GM23338 (cell line): ENCODE data around the gene RPTOR. TPM values are rescaled to one million over a fixed set of nuclear protein-coding genes. Genes with fewer than 3 reads are reported as not detected.

Experiments used
- ATAC-seq: fragments of 200-7000 bp; cut with Tn5 transposase; 3 replicates; pipeline ENCODE4 v1.9.1; 2020
- DNase-seq: peaks from one replicate; pipeline ENCODE4 v3.0.0-alpha.2; 2015; ENCODE audit warnings: low spot score
- H2AFZ ChIP-seq: fragments of 200-600 bp; sonication (generic); 2 replicates; pipeline ENCODE4 v1.8.0; 2016; ENCODE audit warnings: antibody characterized with exemption, mild to moderate bottlenecking, moderate library complexity
- H3F3A ChIP-seq: fragments of 200-600 bp; sonication (generic); replicated peaks from 2 replicates; pipeline ENCODE4 v1.8.0; 2017; ENCODE audit warnings: antibody characterized with exemption, mixed run types, low read depth
- H3K27ac ChIP-seq: fragments of 200-600 bp; sonication (generic); 2 replicates; pipeline ENCODE4 v1.6.1; 2016; ENCODE audit warnings: low read depth
- H3K27me3 ChIP-seq: fragments of 200-600 bp; sonication (generic); 2 replicates; pipeline ENCODE4 v1.8.0; 2016; ENCODE audit warnings: mild to moderate bottlenecking, mixed run types, moderate library complexity; ENCODE audit not compliant: insufficient read depth
- H3K36me3 ChIP-seq: fragments of 200-600 bp; sonication (generic); 2 replicates; pipeline ENCODE4 v1.8.0; 2016; ENCODE audit warnings: mild to moderate bottlenecking; ENCODE audit not compliant: insufficient read depth
- H3K4me1 ChIP-seq: fragments of 200-600 bp; sonication (generic); 2 replicates; pipeline ENCODE4 v1.8.0; 2016; ENCODE audit warnings: mild to moderate bottlenecking, moderate library complexity; ENCODE audit not compliant: insufficient read depth
- H3K4me2 ChIP-seq: fragments of 200-600 bp; sonication (generic); 2 replicates; pipeline ENCODE4 v1.7.1; 2017; ENCODE audit warnings: mixed run types
- H3K4me3 ChIP-seq: fragments of 200-600 bp; sonication (generic); 2 replicates; pipeline ENCODE4 v1.6.1; 2016; ENCODE audit warnings: mixed run types
- H3K79me2 ChIP-seq: fragments of 200-600 bp; sonication (generic); replicated peaks from 2 replicates; pipeline ENCODE4 v1.8.0; 2017; ENCODE audit warnings: mild to moderate bottlenecking; ENCODE audit not compliant: insufficient read depth
- H3K9me2 ChIP-seq: fragments of 200-600 bp; sonication (generic); 2 replicates; pipeline ENCODE4 v1.8.0; 2017; ENCODE audit not compliant: insufficient read depth
- H4K20me1 ChIP-seq: fragments of 200-600 bp; sonication (generic); replicated peaks from 2 replicates; pipeline ENCODE4 v1.8.0; 2017; ENCODE audit warnings: mild to moderate bottlenecking; ENCODE audit not compliant: insufficient read depth
- H3K27ac Mint-ChIP-seq: 2 replicates; pipeline ENCODE4 v1.8.0; 2020; ENCODE audit warnings: inconsistent platforms, mild to moderate bottlenecking, moderate library complexity, mixed read lengths
- H3K27me3 Mint-ChIP-seq: 3 replicates; pipeline ENCODE4 v1.8.0; 2022; ENCODE audit warnings: low read depth, mild to moderate bottlenecking, moderate library complexity, mixed read lengths, inconsistent platforms; ENCODE audit not compliant: insufficient read depth, poor library complexity
- H3K36me3 Mint-ChIP-seq: 3 replicates; pipeline ENCODE4 v1.8.0; 2021; ENCODE audit warnings: low read depth, mild to moderate bottlenecking, inconsistent platforms, moderate library complexity, mixed read lengths
- H3K4me1 Mint-ChIP-seq: 3 replicates; pipeline ENCODE4 v1.8.0; 2020; ENCODE audit warnings: mild to moderate bottlenecking, inconsistent platforms, mixed read lengths
- H3K4me3 Mint-ChIP-seq: 3 replicates; pipeline ENCODE4 v1.8.0; 2021; ENCODE audit warnings: moderate library complexity, mild to moderate bottlenecking, inconsistent platforms, mixed read lengths
- H3K9me3 Mint-ChIP-seq: 3 replicates; pipeline ENCODE4 v1.8.0; 2020; ENCODE audit warnings: moderate library complexity, mild to moderate bottlenecking, inconsistent platforms, mixed read lengths
- CREB1 ChIP-seq: fragments of 250-450 bp; sonication (Bioruptor Pico); IDR thresholded peaks from 2 replicates; pipeline ENCODE4 v1.5.0; 2020; ENCODE audit warnings: low read depth, mild to moderate bottlenecking, moderate library complexity
- CTCF ChIP-seq, 2 experiments: fragments of 200-600 bp in 1 of 2; sonication (generic) in 1 of 2; conservative IDR thresholded peaks; 2 replicates each; pipeline versions ENCODE4 v1.5.1 to v1.6.1; 2016 to 2017; ENCODE audit warnings: antibody characterized with exemption in 2 of 2, low read depth in 2 of 2, mild to moderate bottlenecking in 2 of 2, moderate library complexity in 1 of 2
- ETS1 ChIP-seq: IDR thresholded peaks from 2 replicates; pipeline ENCODE4 v1.6.1; 2016; ENCODE audit warnings: antibody characterized with exemption
- EZH2 ChIP-seq: fragments of 200-600 bp; sonication (generic); IDR thresholded peaks from one replicate; pipeline ENCODE4 v1.8.0; 2017; ENCODE audit warnings: antibody characterized with exemption, mild to moderate bottlenecking, low read depth; ENCODE audit not compliant: unreplicated experiment
- EZH2phosphoT487 ChIP-seq: fragments of 200-600 bp; sonication (generic); IDR thresholded peaks from one replicate; pipeline ENCODE4 v1.8.1; 2018; ENCODE audit warnings: antibody characterized with exemption; ENCODE audit not compliant: unreplicated experiment
- JUNB ChIP-seq: IDR thresholded peaks from one replicate; pipeline ENCODE4 v1.6.1; 2016; ENCODE audit warnings: antibody characterized with exemption; ENCODE audit not compliant: unreplicated experiment
- NANOG ChIP-seq: IDR thresholded peaks from 2 replicates; pipeline ENCODE4 v1.6.1; 2016; ENCODE audit warnings: antibody characterized with exemption, borderline replicate concordance
- POLR2AphosphoS5 ChIP-seq: IDR thresholded peaks from 2 replicates; pipeline ENCODE4 v1.6.1; 2016; ENCODE audit warnings: antibody characterized with exemption, low read depth
- REST ChIP-seq: IDR thresholded peaks from one replicate; pipeline ENCODE4 v1.6.1; 2018; ENCODE audit warnings: antibody characterized with exemption; ENCODE audit not compliant: unreplicated experiment
- STAT1 ChIP-seq: IDR thresholded peaks from one replicate; pipeline ENCODE4 v1.6.1; 2016; ENCODE audit warnings: antibody characterized with exemption; ENCODE audit not compliant: unreplicated experiment
- ZNF114 ChIP-seq: fragments of 250-450 bp; sonication (Bioruptor Pico); IDR thresholded peaks from 2 replicates; pipeline ENCODE4 v1.5.0; 2020; ENCODE audit warnings: mild to moderate bottlenecking, moderate library complexity
- ZNF331 ChIP-seq: fragments of 250-450 bp; sonication (Bioruptor Pico); IDR thresholded peaks from 2 replicates; pipeline ENCODE4 v1.5.0; 2020; ENCODE audit warnings: low read depth, mild to moderate bottlenecking, moderate library complexity
- ZNF462 ChIP-seq: fragments of 250-450 bp; sonication (Bioruptor Pico); IDR thresholded peaks from 2 replicates; pipeline ENCODE4 v1.5.0; 2020; ENCODE audit warnings: mild to moderate bottlenecking, moderate library complexity
- polyA plus RNA-seq: library from polyadenylated mRNA; unstranded; fragments of >200 nt; fragmentation: Nextera tagmentation; extraction: Ambion mirVana; gene quantifications from 2 replicates; pipeline ENCODE4 v1.2.1, GENCODE V29; 2016
- total RNA-seq: library from RNA; depleted of rRNA; stranded (reverse); fragments of >200 nt; shearing (Covaris generic); gene quantifications from 2 replicates; pipeline ENCODE4 v1.2.3, GENCODE V29; 2014

Gene RPTOR
- total and polyA plus RNA-seq, 2 experiments from 2014 or later = 9.5 to 38.0 TPM

GRCh38 chr17:80836658-80836965, 292.0 kb downstream of the RPTOR start:
- 0 out of 2 replicates have a peak, but pooled peaks cover 7% of the 10 kb centered on the region for H3F3A ChIP-seq
- H3K9me2 ChIP-seq = no peaks in the 10 kb centered on the region
- H3K36me3 ChIP-seq = no peaks in the 10 kb centered on the region
- no peak for DNase-seq
- no peak for TF ChIP-seq ZNF114 (CRISPR knock-in tag)
- no peak for TF ChIP-seq ZNF331 (CRISPR knock-in tag)
- no peak for TF ChIP-seq REST
- no peak for TF ChIP-seq EZH2phosphoT487
- TF ChIP-seq ZNF462 (CRISPR knock-in tag) = no peak
- TF ChIP-seq JUNB = no peak
- no peak for TF ChIP-seq EZH2
- no peak for TF ChIP-seq POLR2AphosphoS5
- no peak for TF ChIP-seq NANOG
- no peak for TF ChIP-seq STAT1
- no peak for TF ChIP-seq ETS1
- no peak for TF ChIP-seq CTCF (conservative IDR thresholded peaks at IDR 0.05; ENCODE audit: low read depth in 2 of 2)
- TF ChIP-seq CREB1 (CRISPR knock-in tag) = no peak
- Mint-ChIP-seq H3K27me3 (peaks cover 18% of the 10 kb centered on the region), H3K36me3 (peaks cover 5% of the 10 kb centered on the region; the same call in 1 of the 3 replicates), H3K9me3 (no peaks in the 10 kb centered on the region; the same call in 2 of the 3 replicates), H3K4me1 (peaks cover 25% of the 10 kb centered on the region), H3K4me3 (no peak overlapping the region), H3K27ac (peak overlapping the region; percentile 63)
- H2AFZ ChIP-seq = no peak overlapping the region
- no peaks in the 10 kb centered on the region; the same call in 1 of the 2 replicates for H4K20me1 ChIP-seq
- H3K27me3 ChIP-seq = no peaks in the 10 kb centered on the region
- no peak overlapping the region for H3K27ac ChIP-seq
- H3K4me1 ChIP-seq = peaks cover 14% of the 10 kb centered on the region
- H3K4me2 ChIP-seq = no peak overlapping the region
- H3K79me2 ChIP-seq = no peaks in the 10 kb centered on the region; the same call in 1 of the 2 replicates
- ATAC-seq = no peak
- no peak overlapping the region for H3K4me3 ChIP-seq
